ENCODE measurements around the gene ME2.

The ME2 gene

DNA sequence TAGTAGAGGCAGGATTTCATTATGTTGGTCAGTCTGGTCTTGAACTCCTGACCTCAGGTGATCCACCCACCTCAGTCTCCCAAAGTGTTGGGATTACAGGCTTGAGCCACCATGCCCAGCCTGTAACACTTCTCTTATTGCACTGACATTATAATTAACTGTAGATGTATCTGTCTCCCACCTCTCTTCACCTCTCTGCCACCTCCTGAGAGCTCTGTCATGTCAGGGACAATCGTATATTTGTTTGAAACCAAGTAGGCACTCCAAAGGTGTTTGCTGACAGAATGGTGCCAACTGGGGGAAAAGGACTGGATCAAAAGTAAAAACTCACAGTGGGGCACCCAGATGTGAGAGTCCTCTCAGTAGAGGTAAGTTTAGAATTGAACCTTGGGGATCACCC is 17.3 kb upstream of the ME2 start:
- DNase-seq (ENCODE audit: low read depth in 2 of 2): no peak
- TF ChIP-seq CTCF (IDR thresholded peaks at IDR 0.05; ENCODE audit: low read depth, low read length): no peak
- no peak overlapping the region for H3K4me3 ChIP-seq (replicated peaks in 1 of 2; ENCODE audit: low read depth in 2 of 2, low read length in 2 of 2)

- no peak for TF ChIP-seq CTCF (IDR thresholded peaks at IDR 0.05; ENCODE audit: low read depth, low read length)
- no peak for DNase-seq (ENCODE audit: low read depth in 2 of 2)
- H3K4me3 ChIP-seq (replicated peaks in 1 of 2; ENCODE audit: low read depth in 2 of 2, low read length in 2 of 2): no peak overlapping the region
Observed at GRCh38 chr18:50862401-50862800, 16.5 kb upstream of the ME2 start.

- DNase-seq (ENCODE audit: low read depth in 2 of 2): no peak
- H3K4me3 ChIP-seq (replicated peaks in 1 of 2; ENCODE audit: low read depth in 2 of 2, low read length in 2 of 2): no peak overlapping the region
- no peak for TF ChIP-seq CTCF (IDR thresholded peaks at IDR 0.05; ENCODE audit: low read depth, low read length)
Observed at GRCh38 chr18:50863840-50864375, 15.0 kb upstream of the ME2 start.

GRCh38 chr18:50866765-50867164 is 12.2 kb upstream of the ME2 start:
- DNase-seq (ENCODE audit: low read depth in 2 of 2): peak; percentile 40 to 41
- peak; percentile 8 for TF ChIP-seq CTCF (IDR thresholded peaks at IDR 0.05; ENCODE audit: low read depth, low read length)

DNA sequence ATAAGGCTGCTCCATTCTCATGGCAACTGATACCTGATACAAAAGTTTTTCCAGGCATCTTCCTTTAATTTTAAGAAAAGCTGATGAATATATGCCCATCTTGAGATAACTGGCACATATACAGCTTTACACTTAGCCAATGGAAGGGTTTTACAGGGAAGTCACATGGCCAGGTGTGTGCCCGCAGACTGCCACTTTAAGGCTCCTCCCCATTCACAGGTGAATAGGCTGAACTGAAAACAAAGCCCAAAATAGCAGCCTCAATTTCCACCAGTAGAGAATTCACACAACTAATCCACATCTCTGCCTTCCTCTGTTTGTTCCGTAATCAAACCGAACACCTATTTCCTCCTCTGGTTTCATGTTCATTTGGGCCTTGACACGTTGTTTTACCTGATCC is 9.8 kb upstream of the ME2 start:
- DNase-seq (ENCODE audit: low read depth in 2 of 2): no peak
- H3K4me3 ChIP-seq (replicated peaks in 1 of 2; ENCODE audit: low read depth in 2 of 2, low read length in 2 of 2): no peak overlapping the region
- no peak for TF ChIP-seq CTCF (IDR thresholded peaks at IDR 0.05; ENCODE audit: low read depth, low read length)

More at GRCh38 chr18:50866765-50867164, 12.2 kb upstream of the ME2 start:
- H3K4me3 ChIP-seq (replicated peaks in 1 of 2; ENCODE audit: low read depth in 2 of 2, low read length in 2 of 2): no peak overlapping the region

DNA sequence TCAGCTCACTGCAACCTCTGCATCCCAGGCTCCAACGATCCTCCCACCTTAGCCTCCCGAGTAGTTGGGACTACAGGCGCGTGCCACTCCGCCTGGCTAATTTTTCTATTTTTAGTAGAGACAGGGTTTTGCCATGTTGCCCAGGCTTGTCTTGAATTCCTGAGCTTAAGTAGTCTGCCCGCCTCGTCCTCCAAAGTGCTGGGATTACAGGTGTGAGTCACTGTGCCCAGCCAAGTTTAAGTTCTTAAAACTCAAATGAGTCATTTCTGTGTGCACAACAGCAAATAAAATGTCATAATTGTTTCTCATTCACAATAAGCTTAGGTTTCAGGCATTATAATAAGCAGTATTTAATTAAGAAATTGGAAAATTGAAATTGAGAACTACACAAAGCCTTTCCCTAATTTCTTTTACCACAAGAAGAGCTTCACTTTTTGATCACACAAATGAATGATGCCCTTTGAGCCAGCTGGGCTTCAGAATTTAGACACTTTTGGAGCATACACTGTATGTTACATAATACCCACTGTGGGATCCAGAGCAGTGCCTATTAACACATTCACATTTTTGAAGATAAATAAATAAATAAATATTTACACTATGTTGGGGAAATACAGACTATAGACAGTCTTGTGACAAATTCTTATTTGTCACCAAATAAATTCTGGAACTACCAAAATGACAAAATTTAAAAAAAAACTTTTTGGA is 8.6 kb upstream of the ME2 start:
- peak; percentile 39 to 87 for DNase-seq (ENCODE audit: low read depth in 2 of 2)
- H3K4me3 ChIP-seq (replicated peaks in 1 of 2; ENCODE audit: low read depth in 2 of 2, low read length in 2 of 2): no peak overlapping the region
- TF ChIP-seq CTCF (IDR thresholded peaks at IDR 0.05; ENCODE audit: low read depth, low read length): no peak
